HepG2 (cell line): ENCODE measurements around the gene PLA2G4B. TPM values are rescaled to one million over a fixed set of nuclear protein-coding genes. Genes with fewer than 3 reads are reported as not detected.
A peak's percentile ranks its signal among the peaks of the same experiment; 100 is the strongest.

Experiments
- ATAC-seq: fragments of 200-7000 bp; cut with Tn5 transposase; 3 replicates; pipeline ENCODE4 v1.9.1; 2020; ENCODE audit warnings: mild to moderate bottlenecking, moderate library complexity
- BruUV-seq: library from RNA; stranded (reverse); fragments of 400-500 nt; replicated peaks from 2 replicates; lab custom pipeline; 2021; lab: Mats Ljungman, UMichigan
- CTCF ChIA-PET: fragments of 300-600 bp; formaldehyde crosslinking; extraction: SDS; loops from one replicate; lab custom pipeline; 2021; ENCODE audit warnings: low total read pairs, inconsistent platforms, low intra/inter-chr PET ratio; lab: Yijun Ruan, JAX
- POLR2A ChIA-PET: fragments of 350-600 bp; sonication (Branson Sonifier 250); formaldehyde crosslinking; loops from one replicate; lab custom pipeline; 2020; ENCODE audit warnings: antibody characterized with exemption, inconsistent platforms; lab: Yijun Ruan, JAX
- DNase-seq: peaks from one replicate; pipeline ENCODE4 v3.0.0-alpha.2; 2015; ENCODE audit warnings: low spot score
- FAIRE-seq: peaks from 3 replicates; lab custom pipeline; 2011; peaks lifted over from hg19 to GRCh38; lab: Jason Lieb, UNC
- H2AFZ ChIP-seq: one replicate; pipeline ENCODE4 v1.6.1; 2011; ENCODE audit warnings: low read length, inconsistent platforms
- H3K27ac ChIP-seq: fragments of 300-600 bp; 3 replicates; pipeline ENCODE4 v1.8.0; 2011; ENCODE audit warnings: mixed run types, mild to moderate bottlenecking, mixed read lengths, low read length, inconsistent platforms; ENCODE audit not compliant: insufficient read depth; ENCODE audit errors: extremely low read length
- H3K27me3 ChIP-seq, 2 experiments: fragments of 200-600 bp in 1 of 2; 2 replicates in 1 of 2; 3 replicates in 1 of 2; pipeline versions ENCODE4 v1.6.0 to v1.8.0; 2011; ENCODE audit warnings: low read length in 2 of 2, mild to moderate bottlenecking in 2 of 2, moderate library complexity in 2 of 2, inconsistent platforms in 1 of 2; ENCODE audit not compliant: insufficient read depth in 2 of 2, control insufficient read depth in 1 of 2
- H3K36me3 ChIP-seq, 2 experiments: fragments of 200-600 bp in 1 of 2; replicated peaks in 1 of 2; 2 replicates in 1 of 2; 3 replicates in 1 of 2; pipeline versions ENCODE4 v1.5.1 to v1.8.0; 2011; ENCODE audit warnings: low read length in 2 of 2, inconsistent platforms in 1 of 2; ENCODE audit not compliant: insufficient read depth in 2 of 2, control insufficient read depth in 1 of 2
- H3K4me1 ChIP-seq: 2 replicates; pipeline ENCODE4 v1.5.1; 2012; ENCODE audit warnings: low read length, inconsistent platforms; ENCODE audit not compliant: insufficient read depth
- H3K4me2 ChIP-seq: 2 replicates; pipeline ENCODE4 v1.6.0; 2011; ENCODE audit warnings: low read depth, low read length, inconsistent platforms
- H3K4me3 ChIP-seq, 3 experiments: fragments of 200-600 bp in 1 of 3; sonication (generic), shearing (Covaris generic) in 1 of 3; replicated peaks in 1 of 3; 2 replicates each; pipeline ENCODE4 v1.5.1; 2011 to 2016; ENCODE audit warnings: low read length in 3 of 3, inconsistent platforms in 2 of 3, low read depth in 2 of 3, mild to moderate bottlenecking in 2 of 3, control low read depth in 1 of 3, mixed read lengths in 1 of 3; ENCODE audit not compliant: insufficient read depth in 1 of 3
- H3K79me2 ChIP-seq: one replicate; pipeline ENCODE4 v1.6.1; 2011; ENCODE audit warnings: low read length, inconsistent platforms; ENCODE audit not compliant: insufficient read depth
- H3K9ac ChIP-seq: 2 replicates; pipeline ENCODE4 v1.6.0; 2011; ENCODE audit warnings: mild to moderate bottlenecking, low read depth, low read length, inconsistent platforms; ENCODE audit not compliant: insufficient read depth
- H3K9me3 ChIP-seq: 2 replicates; pipeline ENCODE4 v1.5.1; 2012; ENCODE audit warnings: mild to moderate bottlenecking, low read length
- H4K20me1 ChIP-seq: 2 replicates; pipeline ENCODE4 v1.6.0; 2011; ENCODE audit warnings: inconsistent platforms, mild to moderate bottlenecking, low read length, moderate library complexity; ENCODE audit not compliant: insufficient read depth
- FOSL2 ChIP-seq: sonication (generic); formaldehyde crosslinking; IDR thresholded peaks from 2 replicates; pipeline ENCODE4 v1.4.0; 2020; ENCODE audit warnings: missing genetic modification reagents
- NFKB2 ChIP-seq: sonication (generic); formaldehyde crosslinking; IDR thresholded peaks from 2 replicates; pipeline ENCODE4 v1.4.0; 2020; ENCODE audit warnings: missing genetic modification reagents, borderline replicate concordance
- SALL2 ChIP-seq: sonication (generic); formaldehyde crosslinking; IDR thresholded peaks from 2 replicates; pipeline ENCODE4 v1.8.1; 2023; ENCODE audit warnings: mild to moderate bottlenecking, missing genetic modification reagents, inconsistent platforms
- UBTF ChIP-seq: sonication (generic); formaldehyde crosslinking; IDR thresholded peaks from 2 replicates; pipeline ENCODE4 v1.4.0; 2020; ENCODE audit warnings: mild to moderate bottlenecking, missing genetic modification reagents
- ZNF263 ChIP-seq: sonication (generic); formaldehyde crosslinking; IDR thresholded peaks from 2 replicates; pipeline ENCODE4 v1.4.0; 2020; ENCODE audit warnings: missing genetic modification reagents
- ZNF597 ChIP-seq: sonication (generic); formaldehyde crosslinking; IDR thresholded peaks from 2 replicates; pipeline ENCODE4 v1.5.0; 2020; ENCODE audit warnings: missing genetic modification reagents
- ZNF687 ChIP-seq: sonication (generic); formaldehyde crosslinking; IDR thresholded peaks from 2 replicates; pipeline ENCODE4 v1.5.1; 2020; ENCODE audit warnings: mild to moderate bottlenecking, missing genetic modification reagents, moderate library complexity
- WGBS: methylation state at CpG from one replicate; pipeline ENCODE4 v1.1.6; 2017; ENCODE audit warnings: low lambda C conversion rate; 5-methylcytosine and 5-hydroxymethylcytosine counted together
- in situ Hi-C: cut with HindIII; loops from 2 replicates; pipeline ENCODE4 v1.10.0; 2017; ENCODE audit warnings: low pct_unique_long_range_greater_than_20kb; ENCODE audit not compliant: extremely low pct_ligation_motif_present
- intact Hi-C: fragments of 100-400 bp; cut with micrococcal nuclease; formaldehyde crosslinking; loops from one replicate; pipeline ENCODE4 v1.10.0; 2022; ENCODE audit not compliant: unreplicated experiment
- polyA plus RNA-seq, 8 experiments: library from polyadenylated mRNA; depleted of rRNA in 3 of 8; stranded (reverse) in 7 of 8; unstranded in 1 of 8; fragments of >200 nt; fragmentation: Illumina TruSeq in 4 of 8; extraction: Trizol in 4 of 8; gene quantifications; 2 replicates each; pipeline versions ENCODE4 v1.2.1 to v1.2.3, GENCODE V29; 2011 to 2016; ENCODE audit warnings: low read depth in 4 of 8, missing spikeins in 1 of 8, mixed read lengths in 1 of 8; ENCODE audit not compliant: insufficient read depth in 1 of 8
- total RNA-seq, 5 experiments: library from RNA; depleted of rRNA; stranded (reverse); fragments of >200 nt; fragmentation: Illumina TruSeq; extraction: Trizol; gene quantifications; 2 replicates each; pipeline ENCODE4 v1.2.3, GENCODE V29; 2016; ENCODE audit warnings: low read depth in 1 of 5

Gene PLA2G4B
- total and polyA plus RNA-seq, 2 of the 13 experiments (the other 11 are each of a cell fraction or from before 2014, with no cell fraction given), result 5.1 to 8.0 TPM

GRCh38 chr15:41894791-41895463 is 56.3 kb downstream of the PLA2G4B start (continued):
- TF ChIP-seq FOSL2 (CRISPR knock-in tag) (peak; percentile 92), ZNF687 (CRISPR knock-in tag) (peak; percentile 54), ZNF263 (peak; percentile 71), ZNF597 (no peak), NFKB2 (CRISPR knock-in tag) (0 out of 2 replicates have a peak, but pooled peaks have one; percentile 25)

- no peak overlapping the region for H3K9ac ChIP-seq
- H3K36me3 ChIP-seq, result 0 out of 5 replicates have a peak, but pooled peaks cover 0 to 2% of the 10 kb centered on the region in 2 experiments
- H3K9me3 ChIP-seq, result no peaks in the 10 kb centered on the region
- H3K27me3 ChIP-seq, result peaks cover 4 to 24% of the 10 kb centered on the region in 2 experiments; a peak in 4 of 5 replicates
- no TSS peak for BruUV-seq
- no peak for FAIRE-seq
- TF ChIP-seq UBTF (no peak), SALL2 (CRISPR knock-in tag) (no peak)
- TF ChIP-seq, all 625 proteins: peak for 0
- ChIA-PET CTCF (no interaction called here), POLR2A (interaction anchor here (1.1 kb wide), 1 partner anchor 9 kb away, joined by 3 read pairs; no protein-coding TSS in a partner anchor)
- Histone ChIP-seq H3K4me1 (peaks cover 30% of the 10 kb centered on the region), H3K4me2 (no peak overlapping the region), H4K20me1 (no peaks in the 10 kb centered on the region), H3K4me3 (no peak overlapping the region), H3K79me2 (no peaks in the 10 kb centered on the region), H3K27ac (no peak overlapping the region), H2AFZ (no peak overlapping the region)
- DNase-seq (no peak), ATAC-seq (no peak)
- in situ Hi-C loops (no loop called here), intact Hi-C loops (no loop called here)
- WGBS, result 84% methylated on average over 10 of the region's 11 CpGs
Observed at GRCh38 chr15:41895491-41895890, 56.8 kb downstream of the PLA2G4B start.
